Activated CD4-positive, alpha-beta T cell treated with anti-CD3 and anti-CD28 coated beads, Interleukin-10, Interleukin-2, amounts not matched to agents 100 ng/mL and 50 ng/mL, durations not matched to agents 16 hours and 8 hours (primary cell): ENCODE measurements around the gene PDE9A.

Experiments
- DNase-seq: peaks from one replicate; pipeline ENCODE4 v3.0.0-alpha.2; 2020

PDE9A gene

DNA sequence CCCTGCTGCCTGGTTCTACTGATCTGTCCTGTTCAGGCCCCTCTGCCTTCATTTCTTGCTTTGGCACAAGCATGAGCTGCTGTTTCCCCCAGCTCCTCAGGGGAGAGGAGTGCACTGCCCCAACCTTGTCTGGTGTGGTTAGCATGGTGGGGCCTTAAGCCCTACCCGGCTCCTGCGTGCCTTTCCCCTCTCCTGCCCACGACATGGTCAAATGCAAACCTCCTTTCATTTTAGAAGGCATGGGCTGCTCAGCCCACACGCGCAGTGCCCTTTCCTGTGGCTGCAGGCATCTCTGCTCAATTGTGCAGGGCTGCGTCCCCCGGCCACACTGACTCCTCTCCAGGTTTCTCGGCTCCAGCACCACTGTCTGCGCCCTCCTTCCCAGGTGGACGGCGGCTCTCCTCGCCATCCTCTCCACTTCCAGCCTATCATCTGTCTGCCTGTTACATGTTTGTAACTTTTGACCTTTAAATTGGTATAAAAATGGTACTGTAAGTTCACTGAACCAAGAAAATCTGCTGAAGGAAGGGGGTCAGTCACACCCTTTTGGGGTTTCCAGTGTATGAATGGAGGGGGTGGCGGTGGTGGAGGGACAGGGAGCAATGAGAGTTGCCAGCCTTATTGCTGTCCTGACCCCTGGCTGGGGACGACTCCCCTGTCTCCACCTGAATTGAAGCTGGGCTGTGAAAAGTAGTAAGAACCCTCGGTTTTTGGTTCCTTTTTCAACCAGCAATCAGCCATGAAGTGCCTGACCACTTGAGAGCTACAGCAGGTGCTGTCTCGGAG is 5.1 kb downstream of the PDE9A start:
- no peak for DNase-seq

DNA sequence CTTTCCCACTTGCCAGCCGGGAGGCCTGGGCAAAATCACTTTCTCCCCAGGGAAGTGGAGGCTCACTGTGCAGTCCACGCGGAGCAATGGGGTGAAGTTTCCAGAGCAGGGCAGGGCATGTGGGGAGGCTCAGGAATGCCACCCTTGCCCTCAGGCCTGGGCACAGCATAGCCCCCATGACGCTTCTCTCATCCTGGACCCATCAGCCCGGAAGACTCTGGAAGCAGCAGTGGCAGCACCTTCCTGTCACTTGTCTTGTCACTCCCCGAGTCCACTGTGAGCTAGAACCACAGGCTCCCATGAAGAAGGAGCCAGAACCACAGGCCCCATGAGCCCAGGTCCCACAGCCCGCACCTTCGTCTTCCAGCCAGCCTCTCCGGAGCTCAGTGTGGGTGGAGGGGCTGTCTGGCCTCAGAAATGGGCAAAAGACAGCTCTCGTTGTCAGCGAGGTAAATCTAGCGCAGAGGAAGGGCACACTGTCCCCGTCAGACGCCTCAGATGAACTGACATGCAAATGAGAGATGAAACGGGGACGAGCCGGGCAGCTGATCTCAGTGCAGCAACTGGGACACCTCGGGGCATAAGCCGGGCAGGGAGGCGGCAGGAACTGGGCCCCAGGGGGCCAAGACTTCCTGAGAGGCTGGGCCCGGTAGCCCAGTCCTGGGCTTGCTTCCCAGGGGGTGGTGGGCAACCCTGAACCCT is 6.1 kb downstream of the PDE9A start:
- no peak for DNase-seq

DNA sequence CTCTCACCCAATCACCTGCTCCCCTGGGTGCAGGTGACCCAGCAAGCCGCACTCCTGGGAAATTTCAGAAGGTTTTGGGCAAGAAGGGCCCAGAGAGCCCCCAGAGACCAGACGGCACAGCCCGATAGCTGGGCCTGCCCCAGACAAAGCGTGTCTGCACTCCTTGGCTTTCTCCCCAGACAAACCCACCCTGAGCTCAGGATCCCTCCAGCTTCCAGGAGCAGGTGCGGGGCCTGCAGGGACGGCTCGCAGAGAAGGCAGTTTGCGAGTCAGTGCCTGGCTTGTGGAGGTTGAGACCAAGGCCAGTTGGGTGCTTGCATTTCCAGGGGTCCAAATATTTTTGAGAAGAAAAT is 6.7 kb downstream of the PDE9A start:
- no peak for DNase-seq

DNA sequence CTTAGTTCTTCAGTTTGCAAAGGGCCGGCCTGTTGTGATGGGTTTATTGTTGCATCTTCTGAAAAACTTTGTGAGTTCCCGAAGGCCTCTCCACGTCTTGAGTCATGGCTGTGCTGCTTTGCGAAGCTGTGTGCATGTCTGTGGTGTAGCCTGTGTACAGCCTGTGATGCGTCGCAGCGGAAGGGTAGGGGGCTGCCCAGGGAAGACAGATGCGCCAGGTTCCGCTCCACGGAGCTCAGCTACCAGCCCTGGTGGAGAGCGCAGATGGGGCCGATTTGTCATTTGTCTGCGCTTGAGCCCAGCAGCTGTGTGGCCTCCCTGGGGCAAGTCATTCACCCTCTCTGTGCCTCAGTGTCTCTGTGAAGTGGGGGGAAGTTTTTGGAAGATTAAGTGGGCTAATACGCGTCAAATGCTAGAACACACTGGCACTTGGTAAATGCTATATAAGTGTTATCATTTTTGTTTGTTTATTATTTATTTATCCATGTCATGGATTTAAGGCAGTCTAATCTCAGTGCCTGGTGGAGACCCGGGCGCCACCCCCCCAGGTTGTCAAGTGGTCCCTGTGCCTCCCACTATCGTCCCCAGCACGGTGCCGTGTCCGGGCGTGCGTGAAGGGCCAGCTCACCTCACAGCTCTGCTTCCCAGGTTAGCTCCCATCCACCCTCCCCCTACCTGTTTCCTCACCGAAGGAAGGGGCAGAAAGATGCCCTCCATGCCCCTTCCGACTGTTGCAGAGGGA is 8.4 kb downstream of the PDE9A start:
- DNase-seq = no peak

DNA sequence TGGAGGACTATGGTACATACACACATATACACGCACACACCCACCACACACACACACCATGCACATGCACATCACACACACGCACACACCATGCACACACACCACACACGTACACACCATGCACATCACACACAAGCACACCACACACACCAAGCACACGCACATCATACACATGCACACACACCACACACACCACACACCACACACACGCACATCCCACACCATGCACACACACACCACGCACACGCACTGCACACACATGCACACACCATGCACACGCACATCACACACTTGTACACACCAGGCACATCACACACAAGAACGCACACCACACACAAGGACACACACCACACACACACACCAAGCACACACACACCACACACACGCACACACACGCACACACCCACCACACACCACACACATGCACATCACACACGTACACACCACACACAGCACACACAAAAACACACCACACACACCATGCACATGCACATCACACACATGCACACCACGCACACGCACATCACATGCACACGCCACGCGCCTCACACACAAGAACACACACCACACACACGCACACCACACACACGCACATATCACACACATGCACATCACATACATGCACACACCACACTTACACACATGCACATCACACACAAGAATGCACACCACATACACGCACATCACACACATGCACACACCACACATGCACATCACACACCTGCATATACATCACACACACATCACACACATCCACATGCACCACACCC is 9.2 kb downstream of the PDE9A start:
- DNase-seq = no peak

DNA sequence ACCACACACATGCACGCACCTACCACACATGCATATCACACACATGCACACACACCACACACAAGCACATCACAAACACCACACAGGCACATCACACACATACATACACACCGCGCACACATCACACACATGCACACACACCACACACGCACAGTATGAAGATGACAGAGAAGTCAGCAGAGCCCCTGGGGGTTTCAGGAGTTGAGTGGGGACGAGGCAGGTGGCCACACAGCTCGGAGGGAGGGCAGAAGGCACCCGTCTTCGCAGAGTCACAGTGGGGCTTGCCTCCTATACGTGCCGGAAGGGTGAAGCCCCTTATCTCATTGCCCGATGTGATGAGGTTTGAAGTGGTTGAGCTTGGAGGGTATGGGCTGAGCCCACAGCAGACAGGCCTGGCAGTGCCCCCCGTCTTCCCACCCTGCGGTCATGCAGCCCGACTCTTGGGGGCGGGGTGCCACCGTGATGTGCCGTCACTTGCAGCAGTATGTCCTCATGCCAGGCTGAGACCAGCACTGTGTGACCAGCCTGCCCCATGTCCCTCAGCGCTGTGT is 9.9 kb downstream of the PDE9A start:
- DNase-seq = no peak

DNA sequence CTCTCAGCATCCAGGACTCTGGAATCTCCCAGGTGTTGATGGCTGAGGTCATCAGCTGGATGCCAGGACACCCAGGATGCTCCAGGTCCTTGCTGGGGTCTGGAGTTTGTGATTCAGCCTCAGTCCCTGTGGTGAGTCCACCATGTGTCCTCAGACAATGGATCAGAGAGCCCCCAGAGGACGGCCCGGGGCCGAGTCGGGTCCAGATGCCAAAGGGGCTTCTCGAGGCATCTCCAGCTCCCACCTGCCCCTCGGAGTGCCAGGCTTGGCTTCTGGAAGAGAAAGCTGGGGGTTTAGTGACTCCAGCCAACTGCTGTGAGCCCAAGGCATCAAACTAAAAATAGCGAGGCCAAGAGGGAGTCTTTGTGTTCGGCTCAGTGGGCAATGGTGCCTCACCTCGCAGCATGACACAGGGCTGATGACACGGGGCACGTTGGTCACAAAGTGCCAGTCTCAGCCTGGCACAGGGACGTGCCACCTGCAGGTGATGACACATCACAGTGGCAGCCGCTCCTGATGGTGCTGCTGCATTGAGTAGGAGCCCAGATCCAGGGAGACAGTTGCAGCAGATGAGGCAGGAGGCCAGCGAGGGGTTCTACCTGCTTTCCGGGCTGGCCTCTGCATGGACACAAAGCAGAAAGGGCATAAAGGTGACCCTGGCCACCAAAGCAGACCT is 10.6 kb downstream of the PDE9A start:
- DNase-seq = no peak

DNA sequence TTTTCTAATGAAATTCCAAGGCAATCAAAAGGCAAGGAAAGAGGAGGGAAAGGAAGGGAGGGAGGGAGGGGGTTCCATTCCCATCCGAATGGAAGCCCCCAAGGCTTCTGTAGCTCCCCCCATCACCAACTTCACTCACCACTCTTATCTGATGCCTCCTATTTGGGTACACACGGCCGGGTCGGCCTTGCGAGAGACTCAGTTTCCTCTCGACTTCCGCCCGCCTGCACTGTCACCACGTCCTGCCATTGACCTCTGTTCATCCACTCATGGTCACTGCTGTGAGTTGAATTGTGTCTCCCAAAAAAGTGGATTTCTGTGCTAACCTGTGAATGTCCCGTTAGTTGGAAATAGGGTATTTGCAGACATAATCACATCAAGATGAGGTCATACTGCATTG is 11.2 kb downstream of the PDE9A start:
- no peak for DNase-seq

DNA sequence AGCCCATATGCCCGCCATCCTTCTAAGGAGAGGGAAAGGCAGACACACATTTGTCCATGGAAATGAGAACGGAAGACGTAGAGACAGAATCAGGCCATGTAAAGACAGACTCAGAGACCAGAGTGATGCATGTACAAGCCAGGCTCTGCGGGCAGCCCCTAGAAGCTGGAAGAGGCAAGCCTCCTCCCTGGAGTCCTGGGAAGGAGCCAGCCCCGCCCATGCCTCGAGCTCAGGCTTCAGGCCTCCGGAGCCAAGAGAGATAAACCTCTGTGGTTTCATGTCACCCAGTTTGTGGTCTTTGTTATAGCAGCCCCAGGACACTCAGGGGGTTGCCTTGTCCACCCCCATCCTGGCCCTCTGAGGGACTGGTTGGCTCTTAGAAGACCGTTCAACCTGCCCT is 11.6 kb downstream of the PDE9A start:
- DNase-seq = no peak

DNA sequence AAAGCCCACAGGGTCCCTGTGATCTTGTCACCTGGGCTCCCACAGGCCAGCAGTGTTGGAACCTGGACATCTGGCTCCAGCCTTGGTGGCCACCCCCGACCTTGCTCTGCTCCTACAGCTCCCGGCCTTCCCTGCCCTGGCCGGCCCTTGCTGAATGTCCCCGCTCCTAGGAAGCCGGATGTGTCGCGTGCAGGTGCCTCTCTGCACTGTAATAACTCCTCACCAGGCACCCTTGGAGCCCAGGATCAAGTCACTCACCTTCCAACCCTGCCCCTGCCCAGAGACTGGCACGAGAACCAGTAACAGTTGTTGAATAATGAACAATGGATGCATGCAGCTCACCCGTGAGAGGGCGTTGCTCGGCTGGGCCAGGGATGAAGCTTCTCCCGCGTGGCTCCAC is 12.1 kb downstream of the PDE9A start:
- DNase-seq = no peak

DNA sequence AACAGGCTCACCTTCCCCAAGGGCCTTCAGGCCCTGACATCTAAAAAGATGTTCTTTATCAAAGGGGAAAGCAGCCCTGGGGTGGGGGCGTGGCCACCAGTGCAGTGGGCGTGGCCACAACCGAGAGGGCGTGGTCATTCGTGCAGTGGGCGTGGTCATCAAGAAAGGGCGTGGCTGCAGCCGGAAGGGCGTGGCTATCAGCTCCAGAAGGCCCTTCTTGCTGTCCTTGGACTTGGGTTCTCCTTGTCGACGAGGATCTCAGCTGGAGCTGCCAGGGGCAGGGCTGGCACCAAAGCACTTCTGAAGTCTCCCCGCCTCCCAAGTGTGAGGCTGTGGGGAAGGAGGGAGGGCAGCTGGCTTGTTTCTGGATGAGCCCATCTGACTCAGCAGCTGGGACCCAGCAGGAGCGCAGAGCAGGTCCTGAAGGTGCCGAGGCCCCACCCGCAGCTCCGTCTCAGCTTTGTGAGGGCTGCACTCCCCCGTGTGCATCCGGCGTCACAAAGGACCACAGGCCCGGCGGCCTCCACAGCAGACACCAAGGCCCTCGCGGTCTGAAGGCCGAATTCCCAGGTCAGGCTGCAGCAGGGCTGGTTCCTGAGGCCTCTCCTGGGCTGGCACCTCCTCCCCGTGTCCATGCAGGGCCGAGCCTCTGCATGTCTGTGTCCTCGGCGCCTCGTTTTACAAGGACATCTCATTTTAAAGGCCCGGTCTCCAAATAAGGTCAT is 12.8 kb downstream of the PDE9A start:
- peak; percentile 15 for DNase-seq

DNA sequence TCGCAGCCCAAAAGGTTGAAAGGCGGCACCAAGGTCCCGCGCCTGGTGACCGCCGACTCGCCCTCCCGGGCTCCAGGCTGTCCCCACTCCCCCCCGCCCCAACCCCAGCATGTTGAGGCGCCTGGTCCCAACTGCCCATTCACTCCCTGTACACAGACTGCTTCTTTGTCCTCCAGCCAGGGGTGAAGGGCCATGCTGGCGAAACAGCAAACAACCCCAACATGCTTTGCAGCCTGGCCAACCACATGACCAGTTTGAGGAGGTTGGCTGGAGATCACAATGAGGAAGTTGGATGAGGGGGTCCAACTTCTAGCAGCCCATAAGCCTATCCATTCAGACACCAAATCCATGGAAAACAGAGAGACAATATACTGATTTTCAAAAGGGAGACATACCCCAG is 13.5 kb downstream of the PDE9A start:
- no peak for DNase-seq

DNA sequence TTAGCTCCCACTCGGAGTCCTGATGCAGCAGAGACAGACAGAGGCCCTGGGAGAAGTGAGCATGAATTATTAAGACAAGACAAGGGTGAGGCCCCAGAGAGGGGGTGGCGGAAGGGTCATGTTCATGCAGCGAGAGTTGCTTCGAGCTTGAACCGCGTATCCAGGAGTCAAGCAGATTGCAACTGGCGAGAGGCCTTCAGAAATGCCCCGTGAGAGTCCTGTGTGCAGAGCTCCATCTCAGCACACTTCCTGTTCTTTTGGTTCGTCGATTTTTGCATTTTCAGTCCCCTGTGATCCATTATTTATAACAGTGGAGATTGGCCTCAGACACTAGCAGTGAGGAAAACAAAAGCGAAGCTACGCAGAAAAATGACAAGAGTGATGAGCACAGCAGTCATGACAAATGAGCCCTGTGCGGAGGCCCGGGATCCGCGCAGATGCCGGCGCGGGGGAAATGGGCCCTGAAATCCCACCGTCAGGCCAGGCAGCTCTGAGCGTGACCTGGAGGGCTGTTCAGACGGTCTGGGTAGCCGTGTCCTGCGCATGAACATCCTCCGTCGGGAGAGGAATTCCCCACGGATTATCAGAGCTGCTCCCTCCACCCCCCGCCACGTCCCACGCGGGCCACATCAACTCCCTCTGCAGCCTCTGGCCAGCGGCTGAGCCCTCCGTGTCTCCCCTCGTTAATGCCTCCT is 15.0 kb downstream of the PDE9A start:
- no peak for DNase-seq

DNA sequence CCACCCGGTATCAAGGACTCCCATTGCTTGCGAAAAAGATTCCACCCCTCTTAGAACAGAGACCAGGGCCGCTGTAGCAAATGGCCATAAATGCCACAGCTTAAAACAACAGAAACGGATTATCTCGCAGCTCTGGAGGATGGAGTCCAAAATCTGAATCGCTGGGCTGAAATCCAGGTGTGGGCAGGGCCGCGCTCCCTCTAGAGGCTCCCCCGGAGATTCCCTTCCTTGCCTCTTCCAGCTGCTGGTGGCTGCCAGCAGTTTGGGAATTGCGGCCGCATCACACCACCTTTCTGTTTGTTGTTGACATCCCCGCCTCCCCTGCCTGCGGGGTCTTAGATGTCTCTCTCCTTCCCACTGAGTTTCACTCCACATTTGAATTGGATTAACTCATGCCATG is 15.6 kb downstream of the PDE9A start:
- DNase-seq = no peak

DNA sequence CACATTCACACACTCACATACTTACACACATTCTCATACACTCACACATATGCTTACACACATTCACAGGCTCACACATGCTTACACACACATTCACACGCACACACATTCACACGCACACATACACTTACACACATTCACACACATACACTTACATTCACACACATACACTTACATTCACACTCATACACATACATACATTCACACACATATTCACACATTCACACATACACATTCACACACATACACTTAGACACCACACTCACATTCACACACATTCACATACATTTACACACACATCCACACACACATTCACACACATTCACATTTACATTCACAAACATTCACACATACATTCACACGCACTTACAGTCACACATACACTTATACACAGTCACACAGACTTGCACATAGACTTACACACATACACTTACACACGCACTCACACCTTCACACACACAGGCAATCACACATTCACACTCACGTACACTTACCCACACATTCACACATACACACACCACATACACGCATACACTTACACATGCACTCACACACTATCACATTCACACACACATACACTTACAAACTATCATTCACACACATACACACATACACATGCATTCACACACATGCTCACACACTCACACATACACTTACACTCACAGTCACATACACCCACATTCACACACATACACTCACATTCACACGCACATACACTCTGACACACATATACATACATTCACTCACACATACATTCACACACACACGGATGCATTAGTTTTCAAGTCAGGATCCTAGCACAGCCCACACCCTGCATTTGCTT is 16.8 kb downstream of the PDE9A start:
- no peak for DNase-seq

DNA sequence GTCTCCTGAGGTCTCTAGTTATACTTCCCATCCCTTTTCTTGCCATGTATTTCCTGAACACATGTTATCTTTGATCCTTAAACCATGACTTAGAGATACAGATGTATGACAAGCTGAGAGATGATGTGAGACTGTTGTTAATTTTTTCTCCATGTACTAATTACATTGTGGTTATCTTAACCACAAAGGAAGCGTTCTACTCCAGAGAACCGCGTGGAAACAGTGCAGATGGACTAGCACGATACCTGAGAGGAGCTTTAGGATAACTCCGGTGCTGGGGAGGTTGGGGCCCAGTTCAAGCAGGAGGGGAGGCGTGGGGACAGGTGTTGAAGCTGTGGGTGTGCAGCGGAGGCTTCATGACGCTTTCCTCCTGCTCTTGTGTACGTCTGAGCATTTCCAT is 17.5 kb downstream of the PDE9A start:
- no peak for DNase-seq

DNA sequence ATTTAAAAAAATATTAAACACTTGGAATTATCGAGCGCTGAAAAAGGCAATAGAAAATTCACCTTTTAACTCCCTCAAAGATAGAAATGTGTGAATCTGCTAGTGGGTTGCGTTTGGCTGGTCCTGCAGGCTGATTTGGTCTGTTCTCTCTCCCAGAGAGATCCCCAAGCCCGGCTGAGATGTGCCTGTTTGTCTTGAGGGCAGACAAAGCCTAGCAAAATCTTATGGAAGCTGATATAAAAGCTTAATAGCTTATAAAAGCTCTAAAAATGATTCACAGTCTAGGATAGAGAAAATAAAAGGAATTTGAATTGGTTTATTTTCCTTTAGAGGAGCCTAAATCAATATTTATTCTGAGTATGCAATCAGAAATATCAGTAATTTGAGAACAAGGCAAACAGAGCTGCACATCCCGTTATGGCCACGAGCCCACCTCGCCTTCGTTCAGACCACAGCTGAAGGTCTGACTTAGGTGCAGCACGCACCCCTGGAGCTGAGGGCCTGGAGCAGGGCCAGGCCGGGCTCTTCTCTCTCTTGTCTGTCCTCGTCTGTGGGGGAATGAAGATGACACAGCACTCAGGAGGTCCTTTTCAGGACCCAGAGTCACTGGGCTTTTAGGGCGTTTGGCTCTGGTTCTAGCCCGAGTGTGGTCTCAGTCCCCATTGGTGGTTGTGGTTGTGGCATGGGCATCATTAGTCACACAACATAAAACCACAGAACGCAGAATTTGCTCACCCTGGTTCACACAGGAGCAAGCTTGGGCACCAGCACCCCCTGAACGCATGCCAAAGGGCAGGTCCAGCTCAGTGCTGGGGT is 18.6 kb downstream of the PDE9A start:
- peak; percentile 14 for DNase-seq

DNA sequence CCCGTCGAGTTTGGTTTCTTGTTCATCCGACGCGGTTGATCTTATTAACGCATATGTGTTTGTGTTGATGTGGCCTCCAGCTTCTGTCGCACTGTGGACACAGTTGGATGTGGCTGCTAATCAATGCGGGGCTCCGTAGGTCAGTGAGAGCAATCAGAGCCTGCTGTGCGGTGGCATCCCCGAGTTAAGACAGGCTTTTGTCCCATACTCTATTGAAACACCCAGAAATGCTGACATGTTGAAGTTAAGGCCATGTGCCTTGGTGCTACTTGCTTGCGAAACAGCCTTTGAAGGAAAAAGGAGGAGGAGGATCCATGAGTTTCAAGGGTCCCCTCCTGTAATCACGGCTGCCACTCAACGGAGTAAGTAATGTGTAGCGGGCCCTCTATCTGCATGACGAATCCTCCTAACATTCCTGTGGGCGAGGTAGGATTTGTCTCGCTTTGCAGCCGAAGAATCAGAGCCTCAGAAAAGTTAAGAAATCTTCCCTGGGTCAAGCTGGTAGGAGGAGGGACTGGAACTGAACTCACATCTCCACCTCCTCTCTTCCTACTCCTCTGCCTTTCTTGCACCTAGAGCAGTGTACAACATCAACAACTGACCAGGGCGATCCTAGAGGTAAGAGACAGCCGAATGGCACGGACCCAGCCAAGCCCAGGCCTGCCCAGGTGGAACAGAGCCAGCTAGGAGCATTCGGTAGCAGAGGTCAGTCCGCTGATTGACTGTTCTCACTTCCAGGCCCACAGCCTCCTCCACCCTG is 19.5 kb downstream of the PDE9A start:
- DNase-seq = no peak
